GM12878 (cell line): ENCODE measurements around the gene CLEC6A. TPM values are rescaled to one million over a fixed set of nuclear protein-coding genes. Genes with fewer than 3 reads are reported as not detected.

Source experiments
- ATAC-seq: fragments of 200-7000 bp; cut with Tn5 transposase; 3 replicates; pipeline ENCODE4 v1.9.1; 2020; ENCODE audit warnings: mild to moderate bottlenecking, moderate library complexity
- BruUV-seq: library from RNA; stranded (reverse); fragments of 400-500 nt; replicated peaks from 2 replicates; lab custom pipeline; 2021; lab: Mats Ljungman, UMichigan
- CTCF ChIA-PET: fragments of 300-600 bp; sonication (Branson Sonifier 250); formaldehyde crosslinking; extraction: SDS; loops from one replicate; lab custom pipeline; 2021; ENCODE audit warnings: inconsistent platforms; lab: Yijun Ruan, JAX
- POLR2A ChIA-PET: fragments of 350-600 bp; formaldehyde crosslinking; extraction: SDS; loops from one replicate; lab custom pipeline; 2021; ENCODE audit warnings: inconsistent platforms; lab: Charles Lee
- RAD21 ChIA-PET: fragments of 300-600 bp; sonication (Branson Sonifier 250); formaldehyde crosslinking; loops from one replicate; lab custom pipeline; 2023; ENCODE audit warnings: antibody characterized with exemption; ENCODE audit not compliant: unreplicated experiment; lab: Charles Lee
- SMC1A ChIA-PET: fragments of 300-600 bp; sonication (Branson Sonifier 250); formaldehyde crosslinking; loops from one replicate; lab custom pipeline; 2023; ENCODE audit not compliant: unreplicated experiment, uncharacterized antibody; lab: Charles Lee
- DNase-seq: peaks from one replicate; pipeline ENCODE4 v3.0.0-alpha.2; 2011; ENCODE audit warnings: low read depth, low spot score
- FAIRE-seq: peaks from 3 replicates; lab custom pipeline; 2011; peaks lifted over from hg19 to GRCh38; lab: Jason Lieb, UNC
- H2AFZ ChIP-seq: 2 replicates; pipeline ENCODE4 v1.6.0; 2011; ENCODE audit warnings: low read depth, low read length, control low read depth; ENCODE audit not compliant: control insufficient read depth
- H3K27ac ChIP-seq: 2 replicates; pipeline ENCODE4 v1.5.1; 2011; ENCODE audit warnings: control low read depth; ENCODE audit not compliant: control insufficient read depth, insufficient read depth
- H3K27me3 ChIP-seq, 2 experiments: replicated peaks in 1 of 2; 2 replicates each; pipeline versions ENCODE4 v1.6.0 to v1.6.1; 2011; ENCODE audit warnings: low read length in 1 of 2; ENCODE audit not compliant: control insufficient read depth in 2 of 2, insufficient read depth in 2 of 2
- H3K36me3 ChIP-seq, 2 experiments: 2 replicates each; pipeline ENCODE4 v1.5.1; 2011; ENCODE audit warnings: low read length in 1 of 2; ENCODE audit not compliant: control insufficient read depth in 2 of 2, insufficient read depth in 2 of 2
- H3K4me1 ChIP-seq: 2 replicates; pipeline ENCODE4 v1.6.1; 2011; ENCODE audit warnings: mild to moderate bottlenecking, low read length, moderate library complexity, mixed read lengths; ENCODE audit not compliant: control insufficient read depth, insufficient read depth
- H3K4me2 ChIP-seq: 2 replicates; pipeline ENCODE4 v1.6.0; 2011; ENCODE audit warnings: control low read depth; ENCODE audit not compliant: control insufficient read depth, insufficient read depth
- H3K4me3 ChIP-seq: fragments of 200-600 bp; sonication (generic); 2 replicates; pipeline ENCODE4 v1.5.1; 2016
- H3K79me2 ChIP-seq: 2 replicates; pipeline ENCODE4 v1.6.0; 2011; ENCODE audit warnings: low read length; ENCODE audit not compliant: control insufficient read depth, insufficient read depth
- H3K9ac ChIP-seq: 2 replicates; pipeline ENCODE4 v1.8.0; 2011; ENCODE audit warnings: low read length, control low read depth, mixed read lengths; ENCODE audit not compliant: control insufficient read depth, insufficient read depth
- H3K9me3 ChIP-seq: replicated peaks from 3 replicates; pipeline ENCODE4 v1.5.1; 2011; ENCODE audit warnings: mild to moderate bottlenecking, low read length; ENCODE audit not compliant: control insufficient read depth, insufficient read depth
- H4K20me1 ChIP-seq: 2 replicates; pipeline ENCODE4 v1.6.0; 2011; ENCODE audit not compliant: control insufficient read depth, insufficient read depth
- CBX5 ChIP-seq: sonication (generic); IDR thresholded peaks from 2 replicates; pipeline ENCODE4 v1.6.1; 2016; ENCODE audit warnings: low read depth, moderate library complexity, mild to moderate bottlenecking, inconsistent platforms
- IRF4 ChIP-seq: IDR thresholded peaks from 2 replicates; pipeline ENCODE4 v1.6.1; 2011; ENCODE audit warnings: low read depth, low read length
- MTA2 ChIP-seq: fragments of 450-650 bp; IDR thresholded peaks from 2 replicates; pipeline ENCODE4 v1.6.1; 2016; ENCODE audit warnings: low read depth, mild to moderate bottlenecking, moderate library complexity
- MTA3 ChIP-seq: IDR thresholded peaks from 2 replicates; pipeline ENCODE4 v1.6.1; 2012; ENCODE audit warnings: low read length, inconsistent platforms, borderline replicate concordance
- PML ChIP-seq: IDR thresholded peaks from 2 replicates; pipeline ENCODE4 v1.6.1; 2012; ENCODE audit warnings: low read length, inconsistent platforms
- YBX1 ChIP-seq: fragments of 450-650 bp; IDR thresholded peaks from 2 replicates; pipeline ENCODE4 v1.6.1; 2016; ENCODE audit warnings: antibody characterized with exemption
- WGBS: methylation state at CpG from one replicate; pipeline ENCODE4 v1.1.6; 2016; ENCODE audit warnings: low lambda C conversion rate; ENCODE audit not compliant: insufficient replicate concordance, insufficient coverage; ENCODE audit errors: missing lambda C conversion rate; 5-methylcytosine and 5-hydroxymethylcytosine counted together
- in situ Hi-C: fragments of 300-500 bp; cut with MboI; formaldehyde crosslinking; loops from 9 replicates; pipeline ENCODE4 v1.14.3; 2018; ENCODE audit warnings: mixed read lengths
- intact Hi-C: fragments of 100-400 bp; cut with micrococcal nuclease; formaldehyde crosslinking; loops from one replicate; pipeline ENCODE4 v1.14.2; 2022; ENCODE audit not compliant: unreplicated experiment
- polyA plus RNA-seq, 11 experiments: library from polyadenylated mRNA; depleted of rRNA in 4 of 11; unstranded in 6 of 11; stranded (reverse) in 5 of 11; fragments of >200 nt; fragmentation: Nextera tagmentation in 4 of 11; fragmentation: Illumina TruSeq in 1 of 11; extraction: Ambion mirVana in 4 of 11; extraction: Trizol in 1 of 11; gene quantifications; 1 replicate in 1 of 11; 2 replicates in 10 of 11; pipeline versions ENCODE4 v1.2.1 to v1.2.3, GENCODE V29; 2011 to 2016; ENCODE audit warnings: inconsistent platforms in 2 of 11, missing spikeins in 2 of 11, low read depth in 1 of 11
- total RNA-seq, 4 experiments: library from RNA; depleted of rRNA in 3 of 4; stranded (reverse); fragments of >200 nt in 3 of 4; fragmentation: Illumina TruSeq in 1 of 4; extraction: Trizol in 1 of 4; gene quantifications; 2 replicates each; pipeline versions ENCODE4 v1.2.1 to v1.2.3, GENCODE V29; 2013 to 2021
- TF ChIP-seq, protein P1 (sequence below): fragments of 450-650 bp; IDR thresholded peaks from 2 replicates; pipeline ENCODE4 v1.6.1; 2017; ENCODE audit warnings: mild to moderate bottlenecking, moderate library complexity
- TF ChIP-seq, protein P2 (sequence below): fragments of 450-650 bp; IDR thresholded peaks from 2 replicates; pipeline ENCODE4 v1.6.1; 2017; ENCODE audit warnings: low read depth, mild to moderate bottlenecking, moderate library complexity
- TF ChIP-seq, protein P3 (sequence below): fragments of 450-650 bp; formaldehyde crosslinking; IDR thresholded peaks from 2 replicates; pipeline ENCODE4 v1.5.0; 2022; ENCODE audit warnings: mild to moderate bottlenecking, missing genetic modification characterization

The CLEC6A gene
- total and polyA plus RNA-seq, 10 of the 15 experiments (the other 5 are each of a cell fraction or from before 2014, with no cell fraction given), result not detected

DNA sequence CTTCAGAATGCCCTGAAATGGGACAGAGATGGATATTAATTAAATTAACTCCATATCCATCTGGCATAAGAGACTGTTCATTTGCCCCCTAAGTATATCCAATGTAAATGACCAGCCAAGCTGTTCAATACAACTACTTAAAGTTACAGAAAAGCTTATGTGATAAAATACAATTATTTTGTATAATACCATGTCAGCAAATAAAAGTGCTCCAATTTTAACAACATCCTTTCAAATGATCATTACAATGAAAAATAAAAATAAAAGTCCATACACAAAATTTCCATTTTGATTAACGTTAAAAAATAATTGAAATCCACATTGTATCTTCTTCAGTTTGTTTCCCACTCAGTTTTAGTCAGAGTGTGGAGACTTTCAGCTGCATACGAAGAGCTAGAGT lies 5.7 kb downstream of the CLEC6A start (continued):
- TF ChIP-seq, protein P1, sequence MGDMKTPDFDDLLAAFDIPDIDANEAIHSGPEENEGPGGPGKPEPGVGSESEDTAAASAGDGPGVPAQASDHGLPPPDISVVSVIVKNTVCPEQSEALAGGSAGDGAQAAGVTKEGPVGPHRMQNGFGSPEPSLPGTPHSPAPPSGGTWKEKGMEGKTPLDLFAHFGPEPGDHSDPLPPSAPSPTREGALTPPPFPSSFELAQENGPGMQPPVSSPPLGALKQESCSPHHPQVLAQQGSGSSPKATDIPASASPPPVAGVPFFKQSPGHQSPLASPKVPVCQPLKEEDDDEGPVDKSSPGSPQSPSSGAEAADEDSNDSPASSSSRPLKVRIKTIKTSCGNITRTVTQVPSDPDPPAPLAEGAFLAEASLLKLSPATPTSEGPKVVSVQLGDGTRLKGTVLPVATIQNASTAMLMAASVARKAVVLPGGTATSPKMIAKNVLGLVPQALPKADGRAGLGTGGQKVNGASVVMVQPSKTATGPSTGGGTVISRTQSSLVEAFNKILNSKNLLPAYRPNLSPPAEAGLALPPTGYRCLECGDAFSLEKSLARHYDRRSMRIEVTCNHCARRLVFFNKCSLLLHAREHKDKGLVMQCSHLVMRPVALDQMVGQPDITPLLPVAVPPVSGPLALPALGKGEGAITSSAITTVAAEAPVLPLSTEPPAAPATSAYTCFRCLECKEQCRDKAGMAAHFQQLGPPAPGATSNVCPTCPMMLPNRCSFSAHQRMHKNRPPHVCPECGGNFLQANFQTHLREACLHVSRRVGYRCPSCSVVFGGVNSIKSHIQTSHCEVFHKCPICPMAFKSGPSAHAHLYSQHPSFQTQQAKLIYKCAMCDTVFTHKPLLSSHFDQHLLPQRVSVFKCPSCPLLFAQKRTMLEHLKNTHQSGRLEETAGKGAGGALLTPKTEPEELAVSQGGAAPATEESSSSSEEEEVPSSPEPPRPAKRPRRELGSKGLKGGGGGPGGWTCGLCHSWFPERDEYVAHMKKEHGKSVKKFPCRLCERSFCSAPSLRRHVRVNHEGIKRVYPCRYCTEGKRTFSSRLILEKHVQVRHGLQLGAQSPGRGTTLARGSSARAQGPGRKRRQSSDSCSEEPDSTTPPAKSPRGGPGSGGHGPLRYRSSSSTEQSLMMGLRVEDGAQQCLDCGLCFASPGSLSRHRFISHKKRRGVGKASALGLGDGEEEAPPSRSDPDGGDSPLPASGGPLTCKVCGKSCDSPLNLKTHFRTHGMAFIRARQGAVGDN, result no peak
- TF ChIP-seq PML, result no peak
- no peak for TF ChIP-seq MTA2
- TF ChIP-seq IRF4, result no peak

DNA sequence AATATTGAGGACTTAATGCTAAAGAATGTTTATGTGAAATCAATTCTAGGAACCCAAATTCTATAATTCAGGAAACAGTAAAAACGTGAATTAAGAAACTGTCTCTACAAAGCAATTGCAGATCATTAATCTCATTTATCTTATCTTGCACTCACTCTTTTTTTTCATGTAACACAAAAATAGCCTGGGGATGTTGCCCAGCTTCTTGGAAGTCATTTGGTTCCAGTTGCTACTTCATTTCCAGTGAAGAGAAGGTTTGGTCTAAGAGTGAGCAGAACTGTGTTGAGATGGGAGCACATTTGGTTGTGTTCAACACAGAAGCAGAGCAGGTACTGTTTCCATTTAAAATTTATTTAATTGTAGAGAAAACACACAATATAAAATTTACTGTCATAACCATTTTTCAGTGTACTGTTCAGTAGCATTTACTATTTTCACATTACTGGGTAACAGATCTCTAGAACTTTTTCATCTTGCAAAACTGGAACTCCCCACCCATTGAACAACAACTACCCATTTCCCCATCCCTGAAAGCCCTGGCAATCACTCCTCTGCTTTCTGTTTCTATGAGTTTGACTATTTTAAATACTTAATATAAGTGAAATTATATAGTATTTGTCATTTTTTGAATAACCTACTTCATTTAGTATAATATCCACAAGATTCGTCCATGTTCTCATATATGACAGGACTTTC lies 9.7 kb downstream of the CLEC6A start:
- TF ChIP-seq YBX1, result no peak
- TF ChIP-seq, protein P2, sequence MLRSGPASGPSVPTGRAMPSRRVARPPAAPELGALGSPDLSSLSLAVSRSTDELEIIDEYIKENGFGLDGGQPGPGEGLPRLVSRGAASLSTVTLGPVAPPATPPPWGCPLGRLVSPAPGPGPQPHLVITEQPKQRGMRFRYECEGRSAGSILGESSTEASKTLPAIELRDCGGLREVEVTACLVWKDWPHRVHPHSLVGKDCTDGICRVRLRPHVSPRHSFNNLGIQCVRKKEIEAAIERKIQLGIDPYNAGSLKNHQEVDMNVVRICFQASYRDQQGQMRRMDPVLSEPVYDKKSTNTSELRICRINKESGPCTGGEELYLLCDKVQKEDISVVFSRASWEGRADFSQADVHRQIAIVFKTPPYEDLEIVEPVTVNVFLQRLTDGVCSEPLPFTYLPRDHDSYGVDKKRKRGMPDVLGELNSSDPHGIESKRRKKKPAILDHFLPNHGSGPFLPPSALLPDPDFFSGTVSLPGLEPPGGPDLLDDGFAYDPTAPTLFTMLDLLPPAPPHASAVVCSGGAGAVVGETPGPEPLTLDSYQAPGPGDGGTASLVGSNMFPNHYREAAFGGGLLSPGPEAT, result no peak
- TF ChIP-seq CBX5, result no peak
- TF ChIP-seq, protein P3, sequence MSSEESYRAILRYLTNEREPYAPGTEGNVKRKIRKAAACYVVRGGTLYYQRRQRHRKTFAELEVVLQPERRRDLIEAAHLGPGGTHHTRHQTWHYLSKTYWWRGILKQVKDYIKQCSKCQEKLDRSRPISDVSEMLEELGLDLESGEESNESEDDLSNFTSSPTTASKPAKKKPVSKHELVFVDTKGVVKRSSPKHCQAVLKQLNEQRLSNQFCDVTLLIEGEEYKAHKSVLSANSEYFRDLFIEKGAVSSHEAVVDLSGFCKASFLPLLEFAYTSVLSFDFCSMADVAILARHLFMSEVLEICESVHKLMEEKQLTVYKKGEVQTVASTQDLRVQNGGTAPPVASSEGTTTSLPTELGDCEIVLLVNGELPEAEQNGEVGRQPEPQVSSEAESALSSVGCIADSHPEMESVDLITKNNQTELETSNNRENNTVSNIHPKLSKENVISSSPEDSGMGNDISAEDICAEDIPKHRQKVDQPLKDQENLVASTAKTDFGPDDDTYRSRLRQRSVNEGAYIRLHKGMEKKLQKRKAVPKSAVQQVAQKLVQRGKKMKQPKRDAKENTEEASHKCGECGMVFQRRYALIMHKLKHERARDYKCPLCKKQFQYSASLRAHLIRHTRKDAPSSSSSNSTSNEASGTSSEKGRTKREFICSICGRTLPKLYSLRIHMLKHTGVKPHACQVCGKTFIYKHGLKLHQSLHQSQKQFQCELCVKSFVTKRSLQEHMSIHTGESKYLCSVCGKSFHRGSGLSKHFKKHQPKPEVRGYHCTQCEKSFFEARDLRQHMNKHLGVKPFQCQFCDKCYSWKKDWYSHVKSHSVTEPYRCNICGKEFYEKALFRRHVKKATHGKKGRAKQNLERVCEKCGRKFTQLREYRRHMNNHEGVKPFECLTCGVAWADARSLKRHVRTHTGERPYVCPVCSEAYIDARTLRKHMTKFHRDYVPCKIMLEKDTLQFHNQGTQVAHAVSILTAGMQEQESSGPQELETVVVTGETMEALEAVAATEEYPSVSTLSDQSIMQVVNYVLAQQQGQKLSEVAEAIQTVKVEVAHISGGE (CRISPR knock-in tag), result no peak
- no peak for TF ChIP-seq MTA3
- Histone ChIP-seq H4K20me1 (no peaks in the 10 kb centered on the region), H3K27ac (no peak overlapping the region), H3K9me3 (no peaks in the 10 kb centered on the region; the same call in 2 of the 3 replicates), H3K9ac (no peak overlapping the region), H3K4me2 (no peak overlapping the region), H3K4me3 (no peak overlapping the region), H2AFZ (no peak overlapping the region), H3K36me3 (no peaks in the 10 kb centered on the region), H3K79me2 (no peaks in the 10 kb centered on the region), H3K27me3 (no peaks in the 10 kb centered on the region), H3K4me1 (no peaks in the 10 kb centered on the region)
- no TSS peak for BruUV-seq
- POLR2A ChIA-PET, result no interaction called here
- RAD21 ChIA-PET, result no interaction called here
- FAIRE-seq (no peak), DNase-seq (no peak), ATAC-seq (no peak)
- CTCF ChIA-PET, result no interaction called here
- SMC1A ChIA-PET, result no interaction called here
- in situ Hi-C loops, result no loop called here
- 0% methylated on average over 2 of the region's 2 CpGs for WGBS
- intact Hi-C loops, result no loop called here
